IPS-20b (cell line): ENCODE measurements around the gene ST7.
"Not testable (repeated sequence)": the region's sequence is repeated elsewhere in the genome, so short reads cannot be mapped to it uniquely, and the experiment has no call there.

Experiments
- H3K27ac ChIP-seq: one replicate; pipeline ENCODE4 v1.5.1; 2013; ENCODE audit warnings: low read length
- H3K27me3 ChIP-seq: 2 replicates; pipeline ENCODE4 v1.6.1; 2013; ENCODE audit warnings: mild to moderate bottlenecking, low read length, inconsistent platforms; ENCODE audit not compliant: insufficient read depth
- H3K36me3 ChIP-seq: 2 replicates; pipeline ENCODE4 v1.6.1; 2013; ENCODE audit warnings: low read depth, mild to moderate bottlenecking, inconsistent platforms, low read length, moderate library complexity; ENCODE audit not compliant: insufficient read depth
- H3K4me1 ChIP-seq: 2 replicates; pipeline ENCODE4 v1.6.1; 2013; ENCODE audit warnings: mild to moderate bottlenecking, control low read depth, inconsistent platforms, low read length, moderate library complexity; ENCODE audit not compliant: insufficient read depth
- H3K4me3 ChIP-seq: 2 replicates; pipeline ENCODE4 v1.5.1; 2013; ENCODE audit warnings: mild to moderate bottlenecking, low read length, inconsistent platforms
- H3K9ac ChIP-seq: 2 replicates; pipeline ENCODE4 v1.6.1; 2013; ENCODE audit warnings: low read depth, mild to moderate bottlenecking, inconsistent platforms, low read length, moderate library complexity
- H3K9me3 ChIP-seq: 2 replicates; pipeline ENCODE4 v1.6.1; 2013; ENCODE audit warnings: mild to moderate bottlenecking, low read depth, low read length, inconsistent platforms; ENCODE audit not compliant: insufficient read depth

Gene ST7

DNA sequence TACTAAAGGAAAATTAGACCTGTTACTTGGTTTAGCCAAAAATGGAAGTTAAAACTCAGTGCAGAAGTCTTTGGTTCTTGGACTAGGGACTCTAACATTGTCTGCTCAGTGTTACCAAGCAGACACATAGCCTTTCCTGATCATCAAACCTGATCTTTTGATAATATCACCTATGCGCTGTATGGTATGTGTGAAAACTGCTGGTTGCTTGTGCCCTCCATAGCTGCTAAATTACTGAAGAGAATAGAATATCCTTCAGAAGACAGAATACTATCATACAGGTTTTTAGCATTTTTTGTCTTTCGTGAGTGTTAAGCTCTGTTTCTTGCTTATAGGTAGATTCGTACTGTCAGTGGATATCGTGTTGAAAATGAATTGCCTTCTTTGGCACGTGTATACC is 68.7 kb downstream of the ST7 start:
- Histone ChIP-seq H3K27ac (no peak overlapping the region), H3K9ac (no peak overlapping the region), H3K4me1 (peaks cover 11% of the 10 kb centered on the region; the same call in 1 of the 2 replicates), H3K36me3 (no peaks in the 10 kb centered on the region), H3K9me3 (no peaks in the 10 kb centered on the region), H3K4me3 (no peak overlapping the region), H3K27me3 (no peaks in the 10 kb centered on the region)

DNA sequence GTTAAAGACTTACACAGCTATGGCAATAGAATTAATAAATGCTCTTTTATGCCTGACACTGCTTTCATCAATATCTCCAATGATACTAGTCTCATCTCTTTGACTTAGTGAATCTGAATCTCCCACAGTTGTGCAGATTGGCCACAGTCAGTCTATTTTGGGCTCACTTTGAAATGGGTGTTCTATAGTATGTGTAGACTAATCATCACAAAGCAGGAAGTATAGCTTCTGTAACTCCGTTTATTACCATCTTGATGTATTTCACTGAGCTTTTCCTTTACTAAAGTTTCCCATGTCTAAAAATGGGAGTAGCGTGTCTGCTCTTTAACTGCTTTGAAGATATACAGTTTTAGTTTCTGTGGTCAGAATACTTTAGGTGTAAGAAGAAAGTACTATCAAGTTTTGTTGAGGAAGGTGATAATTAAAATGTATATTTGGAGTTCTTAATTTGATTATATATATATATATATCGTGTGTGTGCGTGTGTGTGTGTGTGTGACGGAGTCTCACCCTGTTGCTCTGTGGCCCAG is 70.1 kb downstream of the ST7 start:
- Histone ChIP-seq H3K4me3 (no peak overlapping the region), H3K9me3 (no peaks in the 10 kb centered on the region), H3K4me1 (peaks cover 11% of the 10 kb centered on the region; the same call in 1 of the 2 replicates), H3K27me3 (no peaks in the 10 kb centered on the region), H3K9ac (no peak overlapping the region), H3K27ac (no peak overlapping the region), H3K36me3 (no peaks in the 10 kb centered on the region)

- no peaks in the 10 kb centered on the region for H3K27me3 ChIP-seq
- H3K9ac ChIP-seq: no peak overlapping the region
- no peak overlapping the region for H3K4me3 ChIP-seq
- no peaks in the 10 kb centered on the region for H3K36me3 ChIP-seq
- no peak overlapping the region for H3K27ac ChIP-seq
- H3K4me1 ChIP-seq: peaks cover 7% of the 10 kb centered on the region; the same call in 1 of the 2 replicates
- peaks cover 2% of the 10 kb centered on the region; the same call in 1 of the 2 replicates for H3K9me3 ChIP-seq
Measured at GRCh38 chr7:117024811-117025210, 71.5 kb downstream of the ST7 start.

DNA sequence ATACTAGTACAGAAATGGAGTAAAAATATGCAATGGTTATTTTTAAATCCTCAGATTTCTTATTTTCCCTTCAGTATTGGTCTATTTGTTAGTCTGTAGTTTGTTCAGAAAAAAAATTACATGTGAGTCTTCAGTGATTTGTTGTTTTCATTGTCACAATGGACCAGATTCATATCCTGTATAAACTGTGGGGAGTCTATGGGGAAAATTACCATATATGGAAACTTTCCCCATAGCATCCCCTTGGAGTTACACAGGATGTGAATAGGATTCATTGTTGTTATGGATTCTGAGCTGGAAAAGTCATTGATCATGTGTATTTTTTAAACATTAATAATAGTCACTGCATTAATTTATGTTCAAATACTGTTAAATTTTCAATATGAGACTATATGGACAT is 72.6 kb downstream of the ST7 start:
- no peak overlapping the region for H3K27ac ChIP-seq

GRCh38 chr7:117030346-117030745 is 77.0 kb downstream of the ST7 start:
- not testable (repeated sequence) for H3K27ac ChIP-seq, H3K4me3 ChIP-seq, H3K27me3 ChIP-seq, H3K4me1 ChIP-seq, H3K36me3 ChIP-seq, H3K9ac ChIP-seq
- peaks cover 17% of the 10 kb centered on the region for H3K9me3 ChIP-seq

More for the DNA sequence above, 72.6 kb downstream of the ST7 start:
- Histone ChIP-seq H3K9ac (no peak overlapping the region), H3K27me3 (no peaks in the 10 kb centered on the region), H3K4me3 (no peak overlapping the region), H3K9me3 (peaks cover 12% of the 10 kb centered on the region), H3K4me1 (no peaks in the 10 kb centered on the region), H3K36me3 (no peaks in the 10 kb centered on the region)

- not testable (repeated sequence) for H3K4me3 ChIP-seq, H3K4me1 ChIP-seq, H3K27me3 ChIP-seq, H3K9ac ChIP-seq, H3K27ac ChIP-seq, H3K36me3 ChIP-seq
- H3K9me3 ChIP-seq: peaks cover 17% of the 10 kb centered on the region
Measured at GRCh38 chr7:117030793-117031192, 77.5 kb downstream of the ST7 start.

DNA sequence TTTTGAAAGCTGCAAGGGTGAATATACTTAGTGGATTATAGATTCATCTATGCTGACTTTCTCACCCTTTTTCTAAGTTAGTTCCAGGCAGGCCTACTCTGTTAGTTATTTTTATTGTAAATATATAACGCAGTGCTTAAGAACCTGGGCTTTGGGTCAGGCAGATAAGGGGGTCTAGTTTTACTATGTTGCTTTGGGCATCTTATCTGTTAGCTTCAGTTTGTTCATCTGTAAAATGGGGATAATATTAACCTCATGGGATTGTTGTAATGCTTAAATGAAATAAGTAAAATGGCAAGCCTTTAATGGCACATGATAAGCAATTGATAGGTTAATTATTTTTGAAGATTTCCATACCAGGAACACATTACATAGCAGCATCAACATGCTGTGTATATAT is 79.5 kb downstream of the ST7 start:
- no peak overlapping the region for H3K27ac ChIP-seq
- peaks cover 17% of the 10 kb centered on the region for H3K9me3 ChIP-seq
- H3K36me3 ChIP-seq: no peaks in the 10 kb centered on the region
- no peaks in the 10 kb centered on the region for H3K27me3 ChIP-seq
- no peaks in the 10 kb centered on the region for H3K4me1 ChIP-seq
- no peak overlapping the region for H3K9ac ChIP-seq
- H3K4me3 ChIP-seq: no peak overlapping the region

DNA sequence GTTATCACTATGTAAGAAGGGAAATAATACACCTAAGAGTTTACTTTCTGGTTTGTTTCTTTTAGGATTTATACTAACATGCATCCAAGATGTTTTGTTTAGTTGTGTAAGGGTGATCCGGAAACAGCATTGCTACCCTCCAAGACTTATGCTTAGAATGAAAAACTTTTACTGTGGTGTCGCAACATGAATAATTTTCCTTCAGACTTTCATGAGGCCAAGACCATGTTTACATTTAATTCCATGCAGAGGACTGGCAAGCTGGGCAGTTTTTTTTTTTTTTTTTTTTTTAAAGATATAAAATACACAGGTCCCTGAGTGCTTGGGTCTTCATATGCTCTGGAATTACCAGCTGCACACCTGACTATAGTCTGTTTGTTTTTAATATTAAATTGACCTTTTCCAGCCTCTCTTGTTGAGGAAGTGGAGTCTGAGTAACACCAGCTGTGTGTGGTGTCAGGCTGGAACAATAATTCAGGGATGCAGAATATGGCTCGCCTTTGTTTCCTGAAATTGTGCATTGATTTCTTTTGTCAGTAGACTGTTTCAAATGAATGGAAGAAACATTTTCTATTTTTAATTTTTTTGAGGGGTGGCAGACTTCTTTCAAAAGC is 81.7 kb downstream of the ST7 start:
- Histone ChIP-seq H3K27me3 (no peaks in the 10 kb centered on the region), H3K4me1 (no peaks in the 10 kb centered on the region), H3K36me3 (no peaks in the 10 kb centered on the region), H3K4me3 (no peak overlapping the region), H3K27ac (no peak overlapping the region), H3K9ac (no peak overlapping the region), H3K9me3 (peaks cover 14% of the 10 kb centered on the region)

- Histone ChIP-seq H3K27ac (no peak overlapping the region), H3K9me3 (peaks cover 9% of the 10 kb centered on the region), H3K27me3 (no peaks in the 10 kb centered on the region), H3K36me3 (no peaks in the 10 kb centered on the region), H3K4me1 (no peaks in the 10 kb centered on the region), H3K4me3 (no peak overlapping the region), H3K9ac (no peak overlapping the region)
Measured at GRCh38 chr7:117035465-117035862, 82.2 kb downstream of the ST7 start.

DNA sequence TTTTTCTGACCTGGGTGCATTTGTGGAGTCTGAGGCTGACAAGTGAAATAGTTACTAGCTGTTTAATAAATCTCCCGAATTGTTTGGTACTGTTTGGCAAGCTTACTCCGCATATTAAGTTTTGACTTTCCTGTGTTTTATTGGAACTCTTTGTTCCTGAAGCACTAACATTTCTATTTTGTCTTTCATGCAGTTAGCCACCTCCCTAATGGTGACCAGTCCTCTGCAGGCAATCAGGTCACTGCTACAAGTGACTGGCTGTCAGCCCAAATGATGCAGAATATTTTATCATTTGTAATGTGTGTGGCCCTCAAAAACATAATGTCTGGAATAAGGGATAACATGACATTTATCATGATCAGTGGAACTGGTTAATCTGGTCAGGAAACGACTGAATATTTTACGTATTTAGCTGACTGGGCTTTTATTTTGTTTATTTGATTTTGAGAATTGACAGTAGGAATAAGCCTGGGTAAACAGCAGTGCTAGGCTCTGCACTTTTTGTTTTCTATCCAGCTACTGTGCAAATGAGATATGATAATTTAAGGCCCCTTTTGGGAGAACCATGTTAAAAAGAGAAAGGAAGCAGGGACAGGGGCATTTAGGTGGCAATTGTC is 82.9 kb downstream of the ST7 start:
- H3K4me1 ChIP-seq: no peaks in the 10 kb centered on the region
- no peaks in the 10 kb centered on the region for H3K36me3 ChIP-seq
- H3K9ac ChIP-seq: no peak overlapping the region
- no peak overlapping the region for H3K27ac ChIP-seq
- H3K9me3 ChIP-seq: 0 out of 2 replicates have a peak, but pooled peaks cover 2% of the 10 kb centered on the region
- H3K4me3 ChIP-seq: no peak overlapping the region
- H3K27me3 ChIP-seq: no peaks in the 10 kb centered on the region

- no peaks in the 10 kb centered on the region for H3K36me3 ChIP-seq
- no peak overlapping the region for H3K27ac ChIP-seq
- no peaks in the 10 kb centered on the region for H3K4me1 ChIP-seq
- no peak overlapping the region for H3K9ac ChIP-seq
- H3K9me3 ChIP-seq: no peaks in the 10 kb centered on the region
- H3K4me3 ChIP-seq: no peak overlapping the region
- H3K27me3 ChIP-seq: no peaks in the 10 kb centered on the region
Measured at GRCh38 chr7:117036836-117037235, 83.5 kb downstream of the ST7 start.

GRCh38 chr7:117038408-117038807 is 85.1 kb downstream of the ST7 start:
- no peaks in the 10 kb centered on the region for H3K4me1 ChIP-seq
- no peak overlapping the region for H3K4me3 ChIP-seq
- no peaks in the 10 kb centered on the region for H3K27me3 ChIP-seq
- H3K9ac ChIP-seq: no peak overlapping the region
- H3K27ac ChIP-seq: no peak overlapping the region
- H3K36me3 ChIP-seq: no peaks in the 10 kb centered on the region
- no peaks in the 10 kb centered on the region for H3K9me3 ChIP-seq
